Sigmoid colon (tissue), 4 donors: ENCODE measurements around the gene IFT43.

ENCODE experiments used
- CTCF ChIP-seq, 4 experiments: fragments of 450-650 bp in 3 of 4; fragments of 200-600 bp in 1 of 4; IDR thresholded peaks; one replicate each; pipeline ENCODE4 v1.5.1; 2016 to 2019; ENCODE audit warnings: antibody characterized with exemption in 4 of 4, mild to moderate bottlenecking in 3 of 4, moderate library complexity in 2 of 4
- POLR2AphosphoS5 ChIP-seq, 4 donors: sonication (generic); formaldehyde crosslinking; IDR thresholded peaks; one replicate each; pipeline ENCODE4 v1.6.1; 2017; ENCODE audit warnings: antibody characterized with exemption in 4 of 4

GRCh38 chr14:76117789-76118484, 132.4 kb downstream of the IFT43 start:
- TF ChIP-seq CTCF (IDR thresholded peaks at IDR 0.05): no peak
- peak in 1 of 4 donors; percentile 12 for TF ChIP-seq POLR2AphosphoS5 (IDR thresholded peaks at IDR 0.05)
